OCI-LY3 (cell line): ENCODE results near the gene IQSEC1.

Source experiments
- H2AFZ ChIP-seq: fragments of 200-600, 300-600 bp; shearing (Covaris generic); 2 replicates; pipeline ENCODE4 v1.6.0; 2014; ENCODE audit warnings: antibody characterized with exemption, low read depth, low read length
- H3K27ac ChIP-seq: fragments of 200-600, 300-600 bp; sonication (generic); 2 replicates; pipeline ENCODE4 v1.5.1; 2014; ENCODE audit warnings: mild to moderate bottlenecking, low read length, moderate library complexity, mixed read lengths
- H3K27me3 ChIP-seq: fragments of 200-600, 300-600 bp; sonication (generic); 2 replicates; pipeline ENCODE4 v1.6.1; 2014; ENCODE audit warnings: low read depth, low read length, mixed read lengths
- H3K36me3 ChIP-seq: fragments of 200-600, 300-600 bp; sonication (generic); replicated peaks from 2 replicates; pipeline ENCODE3; 2014; ENCODE audit warnings: low read depth, low read length, mixed read lengths
- H3K4me1 ChIP-seq: fragments of 300-600, 200-600 bp; sonication (generic); 2 replicates; pipeline ENCODE4 v1.6.1; 2014; ENCODE audit warnings: low read length, mixed read lengths
- H3K4me2 ChIP-seq: fragments of 200-600, 300-600 bp; sonication (generic); 2 replicates; pipeline ENCODE4 v1.6.1; 2014; ENCODE audit warnings: low read length, mixed read lengths
- H3K4me3 ChIP-seq: fragments of 300-600, 200-600 bp; sonication (generic); 2 replicates; pipeline ENCODE4 v1.5.1; 2014; ENCODE audit warnings: antibody characterized with exemption, mild to moderate bottlenecking, low read length, moderate library complexity
- H3K79me2 ChIP-seq: fragments of 300-600, 200-600 bp; shearing (Covaris generic); 2 replicates; pipeline ENCODE4 v1.6.1; 2014; ENCODE audit warnings: mild to moderate bottlenecking, low read length, mixed read lengths
- H3K9ac ChIP-seq: fragments of 300-600, 200-600 bp; shearing (Covaris generic); 2 replicates; pipeline ENCODE4 v1.6.0; 2014; ENCODE audit warnings: mild to moderate bottlenecking, low read length, moderate library complexity
- H3K9me3 ChIP-seq: fragments of 200-600, 300-600 bp; shearing (Covaris generic); 2 replicates; pipeline ENCODE4 v1.6.1; 2014; ENCODE audit warnings: low read length, mixed read lengths; ENCODE audit not compliant: insufficient read depth
- H4K20me1 ChIP-seq: fragments of 200-600, 300-600 bp; sonication (generic); 2 replicates; pipeline ENCODE4 v1.6.1; 2016; ENCODE audit warnings: low read length, mixed read lengths; ENCODE audit not compliant: insufficient read depth
- CTCF ChIP-seq: fragments of 200-600, 300-600 bp; sonication (generic); IDR thresholded peaks from 2 replicates; pipeline ENCODE4 v1.5.1; 2014; ENCODE audit warnings: antibody characterized with exemption, low read length, low read depth
- EZH2phosphoT487 ChIP-seq: fragments of 200-600 bp; shearing (Covaris generic); IDR thresholded peaks from 2 replicates; pipeline ENCODE4 v1.6.1; 2018; ENCODE audit warnings: antibody characterized with exemption, mixed run types, low read depth

IQSEC1 gene

GRCh38 chr3:12898965-12899755 is 174.1 kb downstream of the IQSEC1 start:
- peaks cover 39% of the 10 kb centered on the region for H4K20me1 ChIP-seq
- peaks cover 67% of the 10 kb centered on the region for H3K36me3 ChIP-seq
- H3K27me3 ChIP-seq: no peaks in the 10 kb centered on the region
- H3K9me3 ChIP-seq: no peaks in the 10 kb centered on the region
- H3K4me2 ChIP-seq: no peak overlapping the region
- no peaks in the 10 kb centered on the region for H3K79me2 ChIP-seq
- no peaks in the 10 kb centered on the region for H3K4me1 ChIP-seq
- no peak overlapping the region for H3K27ac ChIP-seq
- no peak overlapping the region for H3K4me3 ChIP-seq
- no peak overlapping the region for H3K9ac ChIP-seq
- TF ChIP-seq EZH2phosphoT487: no peak
- no peak overlapping the region for H2AFZ ChIP-seq

GRCh38 chr3:12898290-12898964 is 174.8 kb downstream of the IQSEC1 start:
- peaks cover 60% of the 10 kb centered on the region for H3K36me3 ChIP-seq
- H4K20me1 ChIP-seq: peaks cover 31% of the 10 kb centered on the region
- TF ChIP-seq CTCF (no peak), EZH2phosphoT487 (no peak)
- no peak overlapping the region for H3K4me3 ChIP-seq
- no peaks in the 10 kb centered on the region for H3K27me3 ChIP-seq
- H3K79me2 ChIP-seq: no peaks in the 10 kb centered on the region
- H2AFZ ChIP-seq: no peak overlapping the region
- no peak overlapping the region for H3K27ac ChIP-seq
- H3K9me3 ChIP-seq: no peaks in the 10 kb centered on the region
- H3K9ac ChIP-seq: no peak overlapping the region
- H3K4me2 ChIP-seq: no peak overlapping the region
- H3K4me1 ChIP-seq: no peaks in the 10 kb centered on the region

GRCh38 chr3:12897381-12898289 is 175.6 kb downstream of the IQSEC1 start:
- H3K27ac ChIP-seq: no peak overlapping the region
- H3K4me3 ChIP-seq: no peak overlapping the region
- H3K4me1 ChIP-seq: no peaks in the 10 kb centered on the region
- no peak overlapping the region for H3K9ac ChIP-seq
- no peaks in the 10 kb centered on the region for H3K27me3 ChIP-seq
- no peak overlapping the region for H3K4me2 ChIP-seq
- H2AFZ ChIP-seq: no peak overlapping the region
- peaks cover 53% of the 10 kb centered on the region for H3K36me3 ChIP-seq
- H3K9me3 ChIP-seq: no peaks in the 10 kb centered on the region
- TF ChIP-seq EZH2phosphoT487 (no peak), CTCF (no peak)
- peaks cover 23% of the 10 kb centered on the region for H4K20me1 ChIP-seq
- no peaks in the 10 kb centered on the region for H3K79me2 ChIP-seq

- no peak overlapping the region for H3K27ac ChIP-seq
- no peaks in the 10 kb centered on the region for H3K79me2 ChIP-seq
- no peak for TF ChIP-seq CTCF
- TF ChIP-seq EZH2phosphoT487: no peak
- no peak overlapping the region for H2AFZ ChIP-seq
- H3K9me3 ChIP-seq: no peaks in the 10 kb centered on the region
- H3K4me2 ChIP-seq: no peak overlapping the region
- no peak overlapping the region for H3K4me3 ChIP-seq
- no peaks in the 10 kb centered on the region for H3K27me3 ChIP-seq
- peaks cover 5% of the 10 kb centered on the region; the same call in 1 of the 2 replicates for H3K4me1 ChIP-seq
- peaks cover 13% of the 10 kb centered on the region for H4K20me1 ChIP-seq
- peaks cover 40% of the 10 kb centered on the region for H3K36me3 ChIP-seq
- no peak overlapping the region for H3K9ac ChIP-seq
These were observed 176.9 kb downstream of the IQSEC1 start for GRCh38 chr3:12896063-12896985.
